ENCODE measurements around the gene UBA1. TPM values are rescaled to one million over a fixed set of nuclear protein-coding genes. Genes with fewer than 3 reads are reported as not detected.

The UBA1 gene
- total RNA-seq, 4 donors from 2014 or later: 125 to 218 (median 147) TPM

- H3K27me3 ChIP-seq: no peaks in the 10 kb centered on the region
- DNase-seq (ENCODE audit: extremely low spot score): no peak
- WGBS: 60% methylated on average over 3 of the region's 3 CpGs
- H3K4me1 ChIP-seq: peaks cover 50 to 82% (median 71%) of the 10 kb centered on the region in 4 donors
- peak overlapping the region in 2 of 4 donors; percentile 11 to 18 for H3K27ac ChIP-seq (replicated peaks in 1 of 4)
- TF ChIP-seq EP300 (IDR thresholded peaks at IDR 0.05) (no peak), CTCF (IDR thresholded peaks at IDR 0.05) (no peak), POLR2AphosphoS5 (IDR thresholded peaks at IDR 0.05) (no peak), POLR2A (IDR thresholded peaks at IDR 0.05; ENCODE audit: low read depth) (no peak)
- H3K9me3 ChIP-seq: no peaks in the 10 kb centered on the region
- H3K4me3 ChIP-seq: peak overlapping the region in 3 of 4 donors; percentile 1 to 7 (median 3)
- peaks cover 4 to 34% (median 28%) of the 10 kb centered on the region in 4 donors for H3K36me3 ChIP-seq
- intact Hi-C loops (cut with DNase I): loop anchor here (10.0 kb wide), 1 partner anchor 829 kb away; no protein-coding TSS in a partner anchor
Observed at GRCh38 chrX:47196098-47196497, 2.5 kb downstream of the UBA1 start.

DNA sequence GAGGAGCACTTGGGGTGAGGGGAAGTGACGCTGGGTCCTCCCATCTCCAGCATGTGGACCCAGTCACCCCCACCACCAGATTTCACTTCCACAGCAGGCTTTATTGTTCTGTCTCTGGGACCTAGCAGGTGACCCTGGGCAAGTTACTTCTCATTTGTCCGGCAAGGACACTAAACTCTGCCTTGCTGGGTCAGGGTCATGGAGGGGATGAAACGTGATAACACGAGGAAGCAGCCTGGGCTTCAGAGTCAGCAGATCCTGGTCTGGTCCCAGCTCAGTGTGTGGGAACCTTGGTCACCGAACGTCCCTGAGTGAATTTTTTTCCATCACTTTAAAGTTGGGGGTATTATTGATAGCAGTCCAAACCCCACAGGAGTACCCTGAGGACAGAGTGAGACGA is 3.9 kb downstream of the UBA1 start:
- TF ChIP-seq CTCF (IDR thresholded peaks at IDR 0.05) (no peak), POLR2AphosphoS5 (IDR thresholded peaks at IDR 0.05) (no peak), EP300 (IDR thresholded peaks at IDR 0.05) (no peak)
- H3K27ac ChIP-seq (replicated peaks in 1 of 4): peak overlapping the region; percentile 4 to 77 (median 32)
- no peaks in the 10 kb centered on the region for H3K9me3 ChIP-seq
- intact Hi-C loops (cut with DNase I): loop anchor here (10.0 kb wide), 1 partner anchor 827 kb away; no protein-coding TSS in a partner anchor
- peaks cover 48 to 72% (median 63%) of the 10 kb centered on the region in 4 donors for H3K4me1 ChIP-seq
- H3K27me3 ChIP-seq: no peaks in the 10 kb centered on the region
- H3K4me3 ChIP-seq: peak overlapping the region in 2 of 4 donors; percentile 5 to 15
- whole genome bisulfite sequencing: 55% methylated on average over 7 of the region's 7 CpGs
- no peak for DNase-seq (ENCODE audit: extremely low spot score)
- peaks cover 13 to 48% (median 42%) of the 10 kb centered on the region in 4 donors for H3K36me3 ChIP-seq

GRCh38 chrX:47198026-47198686 is 4.5 kb downstream of the UBA1 start:
- Histone ChIP-seq H3K36me3 (peaks cover 18 to 55% (median 48%) of the 10 kb centered on the region in 4 donors), H3K27me3 (no peaks in the 10 kb centered on the region), H3K4me3 (peak overlapping the region in 3 of 4 donors; percentile 5 to 15 (median 14)), H3K27ac (replicated peaks in 1 of 4) (peak overlapping the region; percentile 48 to 77 (median 58)), H3K9me3 (no peaks in the 10 kb centered on the region), H3K4me1 (peaks cover 43 to 68% (median 61%) of the 10 kb centered on the region in 4 donors)
- WGBS: 82% methylated on average over 9 of the region's 10 CpGs
- intact Hi-C loops (cut with DNase I): loop anchor here (10.0 kb wide), 1 partner anchor 827 kb away; no protein-coding TSS in a partner anchor
- TF ChIP-seq POLR2A (IDR thresholded peaks at IDR 0.05; ENCODE audit: low read depth) (no peak), CTCF (IDR thresholded peaks at IDR 0.05) (no peak), EP300 (IDR thresholded peaks at IDR 0.05) (no peak), POLR2AphosphoS5 (IDR thresholded peaks at IDR 0.05) (no peak)
- DNase-seq (ENCODE audit: extremely low spot score): no peak

- Histone ChIP-seq H3K36me3 (peaks cover 18 to 60% (median 54%) of the 10 kb centered on the region in 4 donors), H3K4me1 (peaks cover 41 to 65% (median 60%) of the 10 kb centered on the region in 4 donors), H3K4me3 (no peak overlapping the region), H3K27ac (replicated peaks in 1 of 4) (peak overlapping the region; percentile 48 to 77 (median 58)), H3K27me3 (no peaks in the 10 kb centered on the region), H3K9me3 (no peaks in the 10 kb centered on the region)
- intact Hi-C loops (cut with DNase I): loop anchor here (10.0 kb wide), 1 partner anchor 826 kb away; no protein-coding TSS in a partner anchor
- WGBS: 84% methylated on average over 15 of the region's 15 CpGs
- no peak for DNase-seq (ENCODE audit: extremely low spot score)
- TF ChIP-seq EP300 (IDR thresholded peaks at IDR 0.05) (no peak), POLR2A (IDR thresholded peaks at IDR 0.05; ENCODE audit: low read depth) (no peak), POLR2AphosphoS5 (IDR thresholded peaks at IDR 0.05) (no peak), CTCF (IDR thresholded peaks at IDR 0.05) (no peak)
Observed at GRCh38 chrX:47198687-47199080, 5.1 kb downstream of the UBA1 start.

All from esophagus muscularis mucosa (tissue), 4 donors.